HG02623 (cell line): ENCODE results near the gene GAREM1.

Experiments used
- ATAC-seq: cut with Tn5 transposase; IDR thresholded peaks from one replicate; pipeline ENCODE4 v1.9.1; 2021; ENCODE audit warnings: moderate library complexity; ENCODE audit not compliant: unreplicated experiment

GAREM1 gene

DNA sequence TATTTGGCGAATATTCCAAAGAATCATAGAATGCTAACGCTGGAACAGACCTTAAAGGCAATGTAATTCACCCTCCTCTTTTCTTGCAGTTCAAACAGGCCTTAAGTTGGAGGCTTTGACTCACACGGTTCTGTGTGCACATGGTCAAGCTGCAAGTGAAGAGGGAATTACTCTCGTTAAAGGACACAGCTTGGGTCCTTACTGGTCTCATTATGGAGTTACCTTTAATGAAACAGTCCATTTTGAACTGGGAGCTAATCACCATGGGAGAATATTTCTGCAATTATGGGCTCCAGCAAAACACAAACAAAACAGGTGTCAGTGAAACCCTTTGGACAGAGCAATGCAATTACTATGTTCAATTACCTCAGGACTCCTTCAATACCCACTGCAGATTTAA is 135.5 kb downstream of the GAREM1 start:
- no peak for ATAC-seq

- ATAC-seq = no peak
These were observed 136.9 kb downstream of the GAREM1 start for GRCh38 chr18:32333781-32334180.

GRCh38 chr18:32332708-32333107 is 138.0 kb downstream of the GAREM1 start:
- no peak for ATAC-seq

- ATAC-seq = no peak
These were observed 141.7 kb downstream of the GAREM1 start for GRCh38 chr18:32328974-32329373.

DNA sequence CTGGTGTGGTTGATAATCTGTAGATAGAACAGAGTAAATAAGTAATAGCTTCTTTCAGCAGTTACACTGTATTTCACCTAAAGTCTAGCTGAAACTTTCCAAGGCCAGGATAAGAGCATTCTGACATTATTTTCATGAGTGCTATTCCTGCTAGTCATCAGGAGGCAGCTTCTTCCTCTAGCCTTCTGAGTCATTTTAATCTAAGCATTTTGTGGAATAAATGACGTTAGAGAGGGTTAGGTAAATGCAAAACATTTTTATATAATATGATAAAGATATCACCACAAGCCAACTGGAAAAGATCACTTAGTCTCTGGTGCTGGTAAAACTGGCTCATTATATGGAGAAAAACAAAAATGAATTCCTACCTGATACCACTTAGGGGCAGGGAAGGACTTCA is 142.3 kb downstream of the GAREM1 start:
- no peak for ATAC-seq

GRCh38 chr18:32326450-32327308 is 144.0 kb downstream of the GAREM1 start:
- ATAC-seq = no peak

- ATAC-seq = no peak
These were observed 146.5 kb downstream of the GAREM1 start for GRCh38 chr18:32324181-32324580.

GRCh38 chr18:32321826-32322225 is 148.9 kb downstream of the GAREM1 start:
- ATAC-seq = no peak

- no peak for ATAC-seq
These were observed 151.6 kb downstream of the GAREM1 start for GRCh38 chr18:32319084-32319483.

DNA sequence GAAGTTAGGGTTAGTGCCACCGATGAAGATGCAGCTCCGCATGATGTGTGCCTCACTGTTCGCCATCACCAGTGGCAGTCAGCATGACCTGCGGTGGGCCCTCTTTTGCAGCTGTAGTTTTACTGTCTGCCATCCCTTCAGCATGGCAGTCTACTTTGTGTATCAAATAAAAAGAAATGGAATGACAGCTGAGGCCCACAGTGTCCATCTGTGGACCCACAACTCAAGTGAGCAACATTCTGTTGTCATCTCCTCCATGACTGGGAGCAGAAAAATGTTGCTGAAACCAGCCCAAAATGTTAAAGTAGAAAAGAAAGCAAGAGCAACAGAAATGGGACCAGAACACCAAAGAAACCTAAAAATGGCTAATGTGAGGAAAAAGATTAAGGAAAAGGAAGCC is 152.1 kb downstream of the GAREM1 start:
- no peak for ATAC-seq

GRCh38 chr18:32317651-32318050 is 153.0 kb downstream of the GAREM1 start:
- ATAC-seq = no peak

- no peak for ATAC-seq
These were observed 154.8 kb downstream of the GAREM1 start for GRCh38 chr18:32315881-32316280.

- no peak for ATAC-seq
These were observed 159.9 kb downstream of the GAREM1 start for GRCh38 chr18:32310774-32311173.

DNA sequence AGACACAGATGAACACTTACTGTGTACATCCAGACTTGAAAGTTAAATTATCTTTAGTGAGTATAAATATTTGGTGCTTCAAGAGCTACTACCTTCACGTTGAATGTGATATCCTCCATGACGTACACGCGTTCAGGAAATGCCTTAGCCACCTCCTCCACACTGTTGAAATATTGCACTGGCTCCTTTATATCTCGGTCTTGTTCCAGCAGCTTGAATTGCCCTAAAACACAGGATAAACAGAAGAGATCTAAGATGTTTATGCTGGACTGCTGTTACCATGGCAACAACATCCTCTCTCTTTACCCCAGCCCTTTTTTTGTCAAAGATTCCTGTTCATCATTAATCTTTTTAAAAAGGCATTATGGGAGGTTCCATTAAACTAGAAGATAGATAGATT is 160.6 kb downstream of the GAREM1 start:
- ATAC-seq = no peak

DNA sequence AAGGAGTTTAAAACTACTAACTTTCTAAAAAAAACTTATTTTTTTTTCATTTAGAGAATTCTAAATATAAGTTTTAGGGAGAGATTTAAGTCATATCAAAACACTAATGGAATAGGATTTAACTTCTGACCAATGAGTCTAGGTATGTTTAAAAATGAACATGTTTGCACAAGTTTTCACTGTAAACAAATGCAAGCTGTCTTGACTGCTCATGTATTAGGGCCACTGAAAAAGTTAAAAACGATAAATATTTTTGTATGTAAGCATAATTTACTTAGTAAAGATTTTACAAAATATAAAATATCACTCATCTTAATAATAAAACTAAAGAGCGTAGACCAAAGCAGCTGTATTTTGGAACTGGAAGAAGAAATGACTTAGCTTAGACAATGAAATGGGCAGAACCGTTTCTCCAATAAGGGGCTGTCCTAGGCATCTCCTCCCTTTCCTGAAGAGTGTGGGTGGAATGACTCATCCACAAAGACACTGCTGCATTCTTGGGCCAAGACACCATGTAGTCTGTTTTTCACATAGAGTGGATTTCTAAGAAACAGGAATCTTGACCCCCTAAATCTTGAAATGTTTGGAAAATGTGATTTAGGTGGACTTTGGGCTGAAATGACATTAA is 162.1 kb downstream of the GAREM1 start:
- no peak for ATAC-seq

GRCh38 chr18:32303400-32303799 is 167.3 kb downstream of the GAREM1 start:
- ATAC-seq = no peak

DNA sequence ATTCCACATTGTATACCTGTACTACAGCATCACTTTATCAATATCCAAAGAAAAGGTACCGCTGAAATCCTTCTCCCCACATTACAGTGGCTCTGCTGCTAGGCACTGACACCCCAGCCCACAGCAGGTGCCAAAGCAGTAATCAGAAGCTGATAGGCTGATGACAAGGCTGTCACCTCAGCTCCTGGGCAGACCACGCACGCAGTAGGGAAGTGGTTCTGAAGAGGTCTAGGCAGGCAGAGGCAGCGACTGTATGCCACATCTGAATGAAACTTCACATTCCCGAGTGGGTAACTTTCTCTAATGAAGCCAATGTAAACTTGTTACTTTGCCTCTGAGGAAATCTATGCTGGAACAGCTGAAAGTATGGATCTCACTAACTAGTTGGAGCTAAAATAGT is 167.9 kb downstream of the GAREM1 start:
- ATAC-seq = no peak

GRCh38 chr18:32301976-32302743 is 168.5 kb downstream of the GAREM1 start:
- ATAC-seq = peak; percentile 84

- ATAC-seq = no peak
These were observed 169.3 kb downstream of the GAREM1 start for GRCh38 chr18:32301361-32301760.

DNA sequence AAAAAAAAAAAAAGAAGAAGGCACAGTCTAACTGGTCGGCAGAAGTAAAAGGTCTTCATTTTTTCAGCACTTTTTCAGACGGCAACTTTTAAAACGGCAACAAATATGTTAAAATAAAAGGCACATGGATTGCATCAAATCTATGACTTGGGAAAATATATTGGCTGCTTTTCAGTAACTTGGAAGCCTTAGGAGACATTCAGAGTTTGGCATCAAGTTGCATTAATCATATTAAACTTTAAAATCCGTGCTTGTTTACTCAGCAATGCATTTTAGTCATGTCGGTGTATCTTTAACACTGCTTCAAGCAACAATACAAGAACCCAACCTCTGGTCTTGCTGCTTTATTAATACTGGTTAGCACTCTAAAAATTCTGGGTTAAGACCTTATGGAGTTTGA is 169.8 kb downstream of the GAREM1 start:
- no peak for ATAC-seq

DNA sequence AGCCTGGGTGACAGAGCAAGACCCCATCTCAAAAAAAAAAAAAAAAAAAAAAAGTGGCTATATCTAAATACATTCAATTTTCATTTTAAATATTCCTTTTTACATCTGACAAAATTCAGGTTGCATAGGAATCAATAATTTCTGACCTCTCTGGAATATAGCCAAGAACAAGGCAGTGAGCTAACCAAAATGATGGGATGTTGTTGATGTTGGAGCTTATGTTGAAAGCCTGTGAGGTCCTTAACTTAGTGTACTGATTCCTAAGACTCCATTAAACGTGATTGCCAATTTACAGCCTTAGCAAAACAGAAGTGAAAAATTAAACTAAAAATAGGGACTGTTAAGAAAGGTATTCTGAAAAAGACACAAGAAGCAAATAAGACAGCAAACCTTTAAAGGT is 171.2 kb downstream of the GAREM1 start:
- ATAC-seq = no peak

- ATAC-seq = no peak
These were observed 172.5 kb downstream of the GAREM1 start for GRCh38 chr18:32298171-32298667.
